IPS-NIHi7 (cell line): ENCODE results near the gene PACSIN1.
A peak's percentile ranks its signal among the peaks of the same experiment; 100 is the strongest.
"Not testable (repeated sequence)": the region's sequence is repeated elsewhere in the genome, so short reads cannot be mapped to it uniquely, and the experiment has no call there.

ENCODE experiments used
- DNase-seq: peaks from one replicate; pipeline ENCODE4 v3.0.0; 2012; ENCODE audit warnings: mixed read lengths; ENCODE audit errors: extremely low spot score

Gene PACSIN1

DNA sequence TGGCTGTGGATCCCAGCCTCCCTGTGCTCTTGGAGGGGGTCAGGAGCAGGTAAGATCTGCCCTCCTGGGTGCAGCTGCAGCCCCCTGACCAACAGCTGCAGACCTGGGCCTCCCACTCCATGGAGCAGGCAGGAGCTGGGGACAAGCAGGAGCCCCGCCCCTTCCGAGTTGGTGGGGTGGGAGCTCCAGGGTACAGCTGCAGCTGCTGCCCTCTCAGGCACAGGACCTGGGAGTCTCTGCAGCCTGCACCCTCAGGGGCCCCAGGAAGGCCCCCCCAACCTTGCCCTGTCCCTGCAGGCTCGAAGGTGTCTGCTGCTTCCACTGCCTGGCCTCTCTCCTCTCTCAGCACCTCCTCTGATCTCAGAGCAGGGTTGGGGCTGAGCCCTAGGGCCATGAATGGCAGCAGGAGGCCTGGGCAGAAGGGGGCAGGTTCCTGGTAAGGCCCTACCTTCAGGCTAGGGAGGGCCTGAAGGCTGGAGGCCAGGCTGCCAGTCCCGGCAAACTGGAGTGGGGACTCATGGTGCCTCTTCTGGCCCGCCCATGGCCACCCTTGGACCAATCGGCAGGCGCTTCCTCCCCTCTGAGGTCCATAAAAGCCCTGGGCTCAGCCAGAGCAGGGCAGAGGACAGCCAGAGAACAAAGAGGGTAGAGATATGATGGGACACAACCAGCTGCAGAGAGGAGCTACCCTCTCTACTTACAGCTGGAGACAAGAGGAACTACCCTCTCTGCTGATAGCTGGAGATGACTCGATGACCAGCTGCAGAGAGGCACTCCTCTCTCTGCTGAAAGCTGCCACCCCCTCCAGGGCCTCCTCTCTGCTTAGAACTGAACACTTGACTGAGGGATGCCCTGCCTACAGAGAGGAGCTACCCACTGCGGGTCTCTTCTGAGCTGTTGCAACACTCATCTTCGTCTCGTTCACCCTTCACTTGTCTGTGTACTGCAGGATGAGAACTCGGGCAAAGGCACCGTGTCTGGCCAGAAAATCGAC lies 7.8 kb upstream of the PACSIN1 start:
- no peak for DNase-seq

DNA sequence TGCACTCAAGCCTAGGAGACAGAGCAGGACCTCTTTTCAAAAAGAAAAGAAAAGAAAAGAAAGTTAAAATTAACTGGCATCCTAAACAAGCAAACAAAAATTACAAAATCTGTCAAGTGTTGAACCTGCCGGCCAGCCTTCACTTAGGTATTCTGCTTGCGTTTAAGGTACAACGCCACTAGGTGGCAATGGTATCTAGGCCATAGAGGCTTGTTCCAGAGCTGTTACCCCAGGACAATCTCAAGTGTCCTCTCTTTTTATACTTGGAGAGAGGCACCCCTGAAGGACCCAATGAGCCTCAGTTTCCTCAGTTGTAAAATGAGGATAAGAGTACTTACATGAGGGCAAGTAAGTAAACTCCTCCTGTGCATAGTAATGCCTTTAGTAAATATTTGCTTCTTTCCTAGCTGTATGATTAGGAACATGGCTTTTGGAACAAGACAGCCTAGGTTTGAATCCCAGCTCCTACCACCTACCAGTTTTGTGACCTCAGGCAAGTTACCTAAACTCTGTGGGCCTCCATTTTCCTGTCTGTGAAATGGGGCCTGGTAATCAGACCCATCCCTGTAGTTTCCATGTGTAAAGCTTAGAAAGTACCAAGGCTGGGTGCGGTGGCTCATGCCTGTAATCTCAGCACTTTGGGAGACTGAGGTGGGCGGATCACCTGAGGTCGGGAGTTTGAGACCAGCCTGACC lies 5.8 kb upstream of the PACSIN1 start:
- DNase-seq, result peak; percentile 77

GRCh38 chr6:34460796-34461507 lies 4.9 kb upstream of the PACSIN1 start:
- no peak for DNase-seq

DNA sequence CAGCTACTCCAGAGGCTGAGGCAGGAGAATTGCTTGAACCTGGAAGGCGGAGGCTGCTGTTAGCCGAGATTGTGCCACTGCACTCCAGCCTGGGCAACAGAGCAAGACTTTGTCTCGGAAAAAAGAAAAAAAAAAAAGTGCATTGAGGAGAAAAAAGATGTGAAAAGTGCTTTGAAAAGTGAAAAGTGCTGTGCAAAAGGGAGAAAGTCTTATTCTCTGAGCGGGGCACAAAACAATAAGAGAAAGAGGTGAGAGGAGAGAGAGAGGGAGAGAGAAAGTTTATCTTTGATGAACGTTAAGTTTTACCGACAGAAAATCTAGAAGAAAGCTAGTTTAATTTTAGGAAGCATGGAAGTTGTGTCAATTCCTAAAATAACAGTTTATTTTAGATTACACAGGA lies 3.9 kb upstream of the PACSIN1 start:
- no peak for DNase-seq

DNA sequence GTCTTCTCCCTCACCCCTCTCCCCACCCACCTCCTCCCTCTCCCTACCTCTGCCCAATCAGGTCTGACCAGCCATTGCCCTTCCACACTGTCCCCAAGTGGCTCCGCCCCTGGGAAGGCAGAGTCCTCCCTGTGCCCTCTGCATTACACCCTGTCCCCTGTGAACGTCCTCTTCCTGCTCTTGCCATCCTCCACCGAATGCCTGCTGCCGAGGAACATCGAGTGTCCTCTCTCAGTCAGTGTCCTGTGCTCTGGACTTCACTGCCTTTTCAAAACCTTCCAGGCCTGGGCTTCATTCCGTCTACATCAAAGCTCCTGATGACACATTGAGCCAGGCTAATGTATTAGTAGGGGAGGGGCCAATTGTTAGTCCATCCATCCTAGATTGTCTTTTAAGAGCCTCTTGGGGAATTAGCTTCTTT lies 3.3 kb upstream of the PACSIN1 start:
- peak; percentile 81 for DNase-seq

DNA sequence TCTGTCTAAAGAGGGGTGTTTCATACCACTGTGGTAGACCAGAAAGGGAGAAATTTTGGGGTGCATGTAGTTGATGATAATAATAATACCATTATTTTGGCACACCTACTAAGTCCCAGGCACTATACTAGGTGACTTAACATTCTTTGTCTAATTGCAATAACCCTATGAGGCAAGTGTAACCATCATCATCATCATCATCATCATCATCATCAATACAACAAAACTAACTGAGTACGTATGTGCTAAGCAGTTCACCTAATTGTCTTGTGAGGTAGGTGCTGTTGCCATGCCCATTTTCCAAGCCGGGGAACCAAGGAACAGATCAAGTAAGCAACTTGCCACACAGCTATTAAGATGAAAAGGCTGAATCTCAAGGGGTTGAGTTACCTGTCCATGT lies 2.6 kb upstream of the PACSIN1 start:
- DNase-seq, result no peak

DNA sequence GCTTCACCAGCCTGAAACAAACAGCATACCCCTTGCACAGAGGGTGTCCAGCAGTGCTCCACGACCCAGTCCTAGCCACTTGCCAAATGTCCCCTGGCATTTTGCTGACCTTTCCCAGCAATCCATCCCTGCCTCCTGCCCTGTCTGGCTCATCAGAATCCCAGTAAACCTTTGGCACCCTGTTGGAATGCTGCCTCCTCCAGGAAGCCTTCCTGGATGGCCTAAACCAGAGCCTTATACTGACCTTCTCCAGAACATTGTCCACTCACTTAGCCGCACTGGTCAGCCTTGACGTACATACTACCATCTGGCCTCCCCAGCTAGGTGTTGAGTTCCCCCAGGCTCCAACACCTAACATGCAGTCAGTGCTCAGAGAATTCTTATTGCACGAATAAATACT lies 2.0 kb upstream of the PACSIN1 start:
- no peak for DNase-seq

- DNase-seq, result no peak
Observed at GRCh38 chr6:34466242-34467185, 638 bp downstream of the PACSIN1 start.

DNA sequence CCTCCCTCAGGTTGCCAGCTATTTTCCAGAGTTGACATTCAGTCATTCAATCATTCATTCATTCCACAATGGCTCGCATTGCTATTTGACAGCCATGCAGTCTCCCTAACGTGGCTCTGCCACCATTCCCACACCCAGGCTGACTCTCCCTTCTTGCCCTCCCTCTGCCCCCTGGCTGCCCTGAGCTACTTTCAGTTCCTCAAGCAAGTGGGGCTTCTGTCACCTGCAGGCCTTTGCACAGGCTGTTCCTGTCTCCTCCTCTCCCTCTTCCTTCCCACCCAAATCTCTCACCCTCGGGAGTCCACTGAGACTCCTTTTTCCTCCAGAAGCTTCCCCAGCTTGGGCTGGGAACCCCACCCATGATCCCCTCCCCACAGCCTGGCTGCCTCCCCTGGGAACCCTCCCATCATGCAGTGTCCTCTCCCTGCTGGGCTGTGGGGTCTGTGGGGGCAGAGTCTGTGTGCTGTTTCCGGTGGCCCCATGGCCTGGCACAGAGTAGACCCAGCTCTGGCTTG lies 2.6 kb downstream of the PACSIN1 start:
- DNase-seq, result no peak

GRCh38 chr6:34469499-34469898 lies 3.6 kb downstream of the PACSIN1 start:
- no peak for DNase-seq

DNA sequence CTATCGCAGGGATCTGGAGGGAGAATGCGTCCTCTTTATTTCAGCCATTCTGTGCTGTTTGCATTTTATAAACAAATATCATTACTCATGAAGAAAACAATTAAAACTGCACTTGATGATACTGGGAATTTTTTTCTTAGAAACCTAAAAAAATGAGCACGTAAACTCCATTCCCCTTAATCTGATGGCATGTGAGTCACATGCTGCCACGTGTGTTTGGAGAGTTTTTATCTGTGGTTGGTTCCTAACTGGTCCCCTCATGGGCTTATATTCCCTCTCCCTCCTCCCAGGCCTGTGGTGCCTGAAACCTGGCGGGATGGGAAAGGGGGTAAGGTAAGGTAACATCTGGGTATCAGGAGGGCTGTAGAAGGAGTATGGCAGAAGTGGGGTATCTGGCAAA lies 6.5 kb downstream of the PACSIN1 start:
- DNase-seq, result no peak

DNA sequence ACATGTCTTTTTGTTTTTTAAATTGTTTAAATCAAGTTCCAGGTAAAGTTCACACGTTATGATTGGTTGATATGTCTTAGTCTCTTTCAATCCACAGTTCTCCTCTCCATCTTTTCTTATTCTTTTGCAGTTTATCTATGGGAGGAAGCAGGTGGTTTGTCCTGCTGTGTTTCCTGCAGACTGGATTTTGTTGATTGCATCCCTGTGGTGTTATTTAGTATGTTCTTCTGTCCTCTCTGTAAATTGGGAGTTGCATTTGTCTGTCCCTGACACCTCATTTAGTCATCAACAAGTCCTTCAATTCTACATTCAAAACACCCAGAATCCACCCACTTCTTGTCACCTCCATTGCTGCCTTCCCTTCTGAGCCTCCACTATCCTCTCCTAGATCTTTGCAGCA lies 8.1 kb downstream of the PACSIN1 start:
- DNase-seq, result no peak

DNA sequence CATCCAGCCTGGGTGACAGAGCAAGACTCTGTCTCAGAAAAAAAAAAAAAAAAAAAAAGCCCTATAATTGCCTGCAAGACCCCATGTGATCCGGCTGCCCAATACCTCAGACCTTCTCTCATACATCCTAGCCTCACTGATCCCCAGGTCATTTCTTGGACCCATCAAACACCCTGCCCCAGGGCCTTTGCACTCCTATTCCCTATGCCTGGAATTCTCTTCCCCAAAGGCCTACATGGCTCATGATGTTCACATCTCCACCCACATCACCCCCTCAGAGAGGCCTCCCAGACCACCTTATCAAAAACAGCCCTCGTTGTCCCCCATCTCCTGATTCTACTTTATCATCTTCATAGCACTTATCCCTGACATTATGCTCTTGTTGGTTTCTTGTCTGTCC lies 8.9 kb downstream of the PACSIN1 start:
- DNase-seq, result no peak

- DNase-seq, result no peak
Observed at GRCh38 chr6:34475238-34475682, 9.4 kb downstream of the PACSIN1 start.

- no peak for DNase-seq
Observed at GRCh38 chr6:34475767-34476328, 10.0 kb downstream of the PACSIN1 start.

DNA sequence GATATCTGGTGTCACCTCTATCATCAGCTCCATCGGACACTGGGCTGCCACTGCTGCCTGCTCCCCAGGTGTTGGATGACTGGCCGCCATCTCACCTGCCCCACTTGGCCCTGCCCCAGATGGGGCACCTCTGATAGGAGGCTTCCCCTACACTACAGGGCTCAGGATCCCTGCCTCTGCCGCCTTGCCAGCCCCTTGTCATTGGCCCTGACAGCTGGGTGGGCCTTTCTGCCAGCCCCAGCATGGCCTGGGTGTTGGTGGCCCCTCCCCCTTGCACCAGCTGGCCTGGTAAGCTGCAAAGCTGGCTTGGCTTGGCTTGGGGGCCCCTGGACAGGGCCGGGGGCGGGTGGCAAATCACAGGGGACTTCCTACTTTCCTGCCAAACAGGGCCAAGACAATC lies 10.6 kb downstream of the PACSIN1 start:
- peak; percentile 10 for DNase-seq

GRCh38 chr6:34476921-34477320 lies 11.0 kb downstream of the PACSIN1 start:
- DNase-seq, result no peak

DNA sequence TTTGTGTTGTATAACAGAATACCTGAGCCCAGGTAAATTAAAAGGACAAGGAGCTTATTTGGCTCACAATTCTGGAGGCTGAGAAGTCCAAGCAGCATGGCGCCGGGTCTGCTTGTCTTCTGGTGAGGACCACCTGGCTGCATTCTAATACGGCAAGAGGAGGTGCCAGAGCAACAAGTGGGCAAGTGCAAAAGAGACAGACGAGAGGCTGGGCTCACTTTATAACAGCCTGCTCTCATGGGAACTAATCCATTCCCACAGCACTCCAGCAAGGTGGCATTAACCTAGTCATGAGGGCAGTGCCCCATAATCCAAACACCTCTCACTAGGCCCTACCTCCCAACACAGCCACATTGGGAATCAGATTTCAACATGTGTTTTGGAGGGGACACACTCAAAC lies 12.9 kb downstream of the PACSIN1 start:
- no peak for DNase-seq

DNA sequence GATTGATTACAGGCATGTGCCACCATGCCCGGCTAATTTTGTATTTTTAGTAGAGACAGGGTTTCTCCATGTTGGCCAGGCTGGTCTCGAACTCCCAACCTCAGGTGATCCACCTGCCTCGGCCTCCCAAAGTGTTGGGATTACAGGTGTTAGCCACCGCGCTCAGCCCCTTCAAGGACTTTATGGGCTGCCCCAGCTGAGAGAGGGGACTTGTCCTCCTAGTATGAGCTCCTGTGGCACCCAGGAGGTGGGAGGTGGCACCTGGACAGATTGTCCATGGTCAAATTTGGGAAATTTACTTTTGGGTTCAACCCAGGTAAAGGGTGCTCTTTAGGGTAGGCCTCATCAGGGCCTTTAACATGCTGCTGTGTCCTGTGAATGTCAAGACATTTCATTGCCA lies 17.9 kb downstream of the PACSIN1 start:
- not testable (repeated sequence) for DNase-seq

- no peak for DNase-seq
Observed at GRCh38 chr6:34484391-34484790, 18.5 kb downstream of the PACSIN1 start.

DNA sequence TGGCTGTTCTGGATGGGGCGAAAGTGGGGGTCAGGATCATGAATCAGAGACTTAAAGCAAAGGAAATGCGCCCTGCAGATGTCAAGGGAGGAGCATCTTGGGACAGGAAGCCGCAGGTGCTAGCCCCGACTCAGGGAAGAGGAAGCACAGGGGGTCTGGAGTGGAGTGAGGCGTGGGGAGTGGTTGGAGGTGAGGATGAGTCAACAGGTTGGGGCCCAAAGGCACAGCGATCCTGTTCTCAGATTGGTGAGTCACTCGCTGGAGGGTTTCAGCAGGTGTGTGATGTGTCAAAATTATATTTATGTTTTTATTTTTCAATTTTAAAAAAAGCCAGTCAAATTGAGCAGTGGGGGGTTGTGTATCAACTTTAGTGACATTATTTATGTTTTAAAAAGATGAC lies 19.0 kb downstream of the PACSIN1 start:
- peak; percentile 60 for DNase-seq
